HuH-7.5 (cell line): ENCODE measurements around the gene C1orf21.
"Not testable (repeated sequence)": the region's sequence is repeated elsewhere in the genome, so short reads cannot be mapped to it uniquely, and the experiment has no call there.

ENCODE experiments used
- DNase-seq: peaks from one replicate; pipeline ENCODE4 v3.0.0; 2011; ENCODE audit warnings: low spot score

Gene C1orf21

DNA sequence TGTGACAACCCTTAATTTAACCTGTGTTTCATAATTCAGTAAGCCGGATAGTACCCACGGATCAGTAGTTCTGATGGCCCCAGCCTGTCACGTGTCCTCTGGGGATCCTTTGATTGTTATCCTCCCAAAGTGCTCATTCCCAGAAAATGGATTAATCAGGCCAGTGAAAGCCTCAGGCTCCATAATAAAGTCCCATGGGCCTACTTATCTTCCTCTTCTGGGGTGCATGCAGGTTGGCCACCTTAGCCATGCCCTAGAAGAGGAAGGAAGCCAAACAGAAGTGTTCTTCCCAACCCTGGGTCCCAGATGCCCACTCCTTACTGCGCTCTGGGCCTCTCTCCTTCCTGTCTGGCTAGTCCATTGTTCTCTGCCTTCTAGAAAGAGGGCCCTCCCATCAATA lies 221.8 kb downstream of the C1orf21 start:
- DNase-seq, result no peak

DNA sequence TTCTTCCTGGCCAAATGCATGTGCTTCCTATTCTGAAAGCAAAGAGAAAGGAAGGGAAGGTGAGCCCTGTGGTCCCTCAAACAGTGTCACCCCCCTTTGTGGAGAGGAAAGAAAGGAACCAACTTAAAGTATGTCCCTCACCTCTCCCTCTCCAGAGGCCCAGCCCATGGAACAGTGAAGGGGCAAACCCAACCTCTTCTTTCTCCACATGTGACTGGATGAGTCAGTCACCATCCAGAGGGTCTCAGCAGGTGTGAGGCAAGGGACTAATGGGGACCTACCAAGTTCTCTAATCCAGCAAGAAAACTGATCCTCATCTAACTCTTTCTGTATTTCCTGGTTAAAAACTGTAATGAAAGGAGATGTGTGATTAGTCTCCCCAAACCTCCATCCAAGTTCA lies 222.2 kb downstream of the C1orf21 start:
- DNase-seq, result no peak

DNA sequence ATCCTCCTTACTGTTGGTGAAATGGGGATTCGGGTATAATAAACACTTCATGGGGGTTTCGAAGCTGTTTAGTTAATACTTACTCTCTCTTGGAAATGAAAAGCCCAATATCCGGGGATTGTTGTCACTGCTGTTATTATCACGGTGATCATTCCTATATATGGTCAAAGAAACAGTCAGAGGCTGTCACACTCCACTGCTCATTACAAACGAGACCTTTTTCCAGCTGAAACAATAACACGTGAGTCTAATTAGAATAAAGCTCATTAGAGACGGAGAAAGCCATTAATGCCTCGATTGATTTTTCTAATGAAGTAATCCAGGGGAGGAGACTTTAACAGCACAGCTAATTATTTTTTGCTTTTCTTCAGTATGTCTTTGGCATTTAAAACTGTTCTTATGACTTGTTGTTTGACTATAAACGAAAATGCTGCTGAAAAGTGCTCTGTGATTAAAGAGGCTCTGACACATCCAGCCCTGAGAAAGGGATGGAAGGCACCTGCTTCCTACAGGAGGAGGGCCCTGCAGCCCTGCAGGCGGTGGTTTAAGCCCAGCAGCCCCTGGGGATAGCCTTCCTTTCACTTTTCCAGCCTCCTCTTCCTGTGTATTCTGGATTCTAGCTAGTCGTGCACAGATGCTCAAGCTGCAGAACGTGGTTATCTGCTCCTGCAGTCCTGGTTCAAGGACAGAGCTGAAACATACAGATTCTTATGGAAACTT lies 224.2 kb downstream of the C1orf21 start:
- DNase-seq, result no peak

DNA sequence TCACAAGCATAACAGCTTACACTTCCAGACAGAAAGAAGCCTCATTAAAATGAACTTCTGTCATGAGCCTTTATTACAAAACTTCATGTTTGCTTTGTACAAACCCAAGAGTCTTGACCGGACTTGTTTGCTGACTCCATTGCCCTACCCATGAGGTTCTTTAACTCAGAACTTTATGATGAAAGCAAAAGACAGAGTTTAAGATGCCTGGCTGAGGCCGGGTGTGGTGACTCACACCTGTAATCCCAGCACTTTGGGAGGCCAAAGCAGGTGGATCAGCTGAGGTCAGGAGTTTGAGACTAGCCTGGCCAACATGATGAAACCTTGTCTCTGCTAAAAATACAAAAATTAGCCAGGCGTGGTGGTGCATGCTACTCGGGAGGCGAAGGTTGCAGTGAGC lies 225.4 kb downstream of the C1orf21 start:
- DNase-seq, result not testable (repeated sequence)

DNA sequence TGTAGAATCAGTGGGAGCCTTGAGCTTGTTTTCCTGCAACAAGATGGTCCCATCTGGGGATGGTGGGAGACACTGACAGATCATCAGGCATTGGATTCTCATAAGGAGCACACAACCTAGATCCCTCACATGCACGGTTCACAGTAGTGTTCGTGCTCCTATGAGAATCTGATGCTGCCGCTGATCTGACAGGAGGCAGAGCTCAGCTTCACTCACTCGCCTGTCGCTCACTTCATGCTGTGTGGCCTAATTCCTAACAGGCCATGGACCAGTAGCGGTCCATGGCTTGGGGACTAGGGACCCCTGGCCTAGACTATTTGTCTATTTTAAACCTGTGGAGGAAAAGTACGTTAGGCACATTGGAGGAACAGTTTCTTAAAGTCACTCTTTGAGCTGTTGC lies 227.8 kb downstream of the C1orf21 start:
- no peak for DNase-seq

DNA sequence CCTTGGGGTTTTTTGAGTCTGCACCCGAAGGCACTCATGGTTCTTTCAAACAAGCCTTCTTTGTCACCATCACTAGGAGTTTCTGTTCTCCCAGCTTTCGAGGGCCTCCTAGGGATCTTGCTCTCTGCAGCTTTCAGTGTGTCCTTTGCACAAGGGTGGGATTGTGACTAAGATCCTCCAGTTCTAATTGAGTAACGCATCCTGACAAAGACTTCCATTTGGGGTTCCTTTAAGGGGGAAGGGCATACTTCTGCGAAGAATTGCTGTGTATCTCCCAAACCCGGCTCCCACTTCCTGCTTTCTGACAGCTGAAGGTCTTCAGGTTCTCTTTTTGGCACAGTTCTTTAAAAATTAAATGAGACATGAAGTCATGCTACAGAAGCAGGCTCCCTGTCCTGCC lies 228.5 kb downstream of the C1orf21 start:
- DNase-seq, result no peak

DNA sequence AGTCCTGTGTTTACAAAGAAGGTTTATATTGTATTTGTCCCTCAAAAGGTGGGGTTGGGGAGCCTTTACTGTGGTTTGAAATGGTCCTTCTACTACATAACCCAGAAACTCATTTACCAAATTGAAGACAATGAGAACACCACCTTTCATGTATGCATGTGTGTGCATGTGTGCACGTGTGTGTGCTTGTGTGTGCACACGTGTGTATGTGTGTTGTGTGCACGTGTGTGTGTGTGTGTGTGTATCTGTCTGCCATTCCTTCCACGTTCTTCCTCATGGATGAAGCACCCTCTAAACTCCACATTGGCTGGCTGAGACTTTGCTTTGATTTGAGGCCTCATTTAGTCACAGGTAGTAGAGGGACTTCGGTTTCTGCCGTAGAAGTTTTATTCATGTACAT lies 229.7 kb downstream of the C1orf21 start:
- DNase-seq, result no peak

DNA sequence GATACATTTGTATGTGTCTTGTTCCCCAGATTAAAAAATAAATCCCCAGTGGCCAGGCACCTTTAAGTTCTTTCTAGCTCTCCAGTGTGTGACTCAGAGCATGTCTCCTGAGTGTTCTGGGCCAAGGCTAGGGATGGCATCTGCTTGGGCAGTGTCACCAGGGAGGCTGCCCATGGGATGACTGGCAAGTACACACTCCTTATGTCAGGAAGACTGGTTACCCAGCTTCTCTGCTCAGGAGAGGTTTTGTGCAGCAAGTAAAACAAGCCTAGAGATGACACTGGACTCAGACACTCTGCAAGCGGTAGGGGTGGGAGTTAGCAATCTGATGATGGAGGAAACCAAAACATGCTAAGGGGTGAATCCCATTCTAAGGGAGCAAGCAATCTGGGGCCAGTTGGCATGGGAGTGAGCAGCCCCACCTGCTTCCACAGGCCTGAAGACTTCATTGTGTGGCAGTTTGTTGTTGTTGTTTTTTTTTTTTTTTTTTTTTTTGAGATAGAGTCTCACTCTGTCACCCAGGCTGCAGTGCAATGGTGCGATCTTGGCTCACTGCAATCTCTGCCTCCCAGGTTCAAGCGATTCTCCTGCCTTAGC lies 230.7 kb downstream of the C1orf21 start:
- no peak for DNase-seq

DNA sequence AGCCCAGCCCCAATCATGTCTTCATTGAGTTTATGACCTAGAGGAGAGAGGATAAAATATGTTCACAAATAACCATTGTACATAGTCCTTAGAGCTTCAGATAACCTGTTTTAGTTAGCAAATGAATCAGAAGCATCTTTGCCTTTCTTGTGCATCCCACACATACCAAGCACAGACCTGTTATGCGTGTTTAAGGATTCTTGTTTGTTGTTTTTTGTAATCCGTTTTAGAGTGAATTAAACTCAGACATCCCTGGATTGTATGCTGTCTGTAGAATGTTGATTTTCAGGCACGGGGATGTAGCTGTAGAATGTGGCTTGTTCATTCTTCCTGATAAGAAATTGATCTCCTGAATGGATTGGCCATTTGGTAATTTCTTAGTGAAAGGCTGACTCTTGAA lies 232.0 kb downstream of the C1orf21 start:
- DNase-seq, result no peak

DNA sequence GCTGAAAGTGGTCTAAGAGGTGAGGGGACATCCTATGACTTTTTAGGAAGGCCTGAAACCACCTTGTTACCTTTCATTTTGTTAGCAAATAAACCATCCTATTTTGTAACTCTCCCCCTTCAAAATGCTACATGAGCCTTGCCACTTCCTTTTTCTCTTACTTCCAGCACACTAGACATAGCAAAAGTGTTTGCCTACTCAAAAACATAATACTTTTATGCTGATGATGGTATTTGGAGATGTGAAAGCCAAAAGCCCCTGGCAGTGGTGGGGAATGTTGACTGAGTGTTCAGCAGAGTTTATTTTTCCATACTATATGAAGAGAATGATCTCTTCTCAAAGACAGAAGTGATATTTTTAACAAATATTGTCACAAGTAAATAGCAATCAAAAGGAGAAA lies 233.6 kb downstream of the C1orf21 start:
- DNase-seq, result no peak

DNA sequence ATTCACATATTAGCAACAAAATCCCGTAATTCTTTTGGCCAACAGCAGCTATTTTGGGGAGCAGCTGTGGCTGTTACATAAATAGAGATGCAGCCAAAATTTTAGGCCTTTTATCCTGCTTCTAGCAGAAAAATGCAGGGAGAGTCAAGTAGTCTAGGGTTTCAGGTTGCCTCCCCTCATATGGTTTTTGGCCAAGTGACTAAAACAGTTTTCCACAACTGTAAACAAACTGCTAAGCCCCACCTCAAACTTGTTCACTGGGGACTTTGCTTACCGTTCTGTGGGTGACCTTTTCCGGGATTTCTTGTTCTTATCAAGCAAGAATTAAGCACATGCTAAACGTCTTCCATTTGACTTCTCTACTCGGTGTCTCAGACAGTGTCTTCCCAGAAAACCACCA lies 234.4 kb downstream of the C1orf21 start:
- DNase-seq, result no peak

DNA sequence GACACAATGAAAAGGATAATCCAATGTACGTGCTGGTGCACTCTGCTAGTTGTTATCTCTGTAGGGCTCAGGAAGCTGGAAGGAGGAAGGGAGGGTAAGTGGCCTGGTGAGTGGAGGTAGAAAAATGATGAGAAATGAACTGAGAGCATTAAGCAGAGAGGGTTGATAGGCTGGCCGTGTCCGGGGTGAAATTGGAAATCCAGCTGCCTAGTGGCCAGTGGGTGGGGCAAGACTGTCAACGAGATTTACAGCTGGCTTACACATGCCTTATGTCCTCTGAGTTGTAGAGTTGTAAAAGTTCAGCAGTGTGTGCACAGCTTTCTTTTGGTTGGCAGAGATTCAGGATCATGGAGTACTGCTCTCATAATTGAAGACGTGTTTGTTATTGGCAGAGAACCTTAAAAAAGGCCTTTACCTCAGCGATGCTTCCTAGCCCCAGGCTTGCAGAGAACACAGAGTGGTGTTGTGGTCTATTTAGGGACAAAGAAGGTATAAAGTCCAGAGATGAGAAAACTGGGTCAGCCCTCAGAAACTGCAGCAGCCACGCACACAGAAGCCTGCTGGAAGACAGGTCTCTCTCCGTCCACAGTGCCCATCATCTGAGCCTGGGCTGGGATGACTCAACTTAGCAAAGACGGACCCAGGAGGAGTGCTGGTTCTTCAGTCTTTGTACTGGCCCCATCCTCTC lies 235.5 kb downstream of the C1orf21 start:
- DNase-seq, result peak; percentile 32

DNA sequence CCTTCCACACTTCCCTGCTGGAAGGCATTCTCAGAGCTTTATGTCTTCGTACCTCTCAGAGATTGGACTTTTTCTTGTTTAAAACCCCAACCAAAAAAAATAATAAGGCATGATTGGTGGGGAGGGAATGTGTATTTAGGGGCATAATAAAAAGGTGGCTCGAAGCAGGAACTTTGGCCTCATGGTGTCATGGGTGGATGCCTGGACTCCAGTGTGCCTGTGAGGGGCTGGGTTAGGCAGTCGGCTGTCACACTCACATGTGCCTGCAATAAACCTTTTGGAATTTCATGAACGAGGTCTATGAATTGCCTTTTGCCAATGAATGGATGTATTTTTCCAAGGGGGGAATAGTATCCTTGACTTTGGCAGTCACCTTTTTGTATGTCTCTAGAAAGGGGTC lies 236.6 kb downstream of the C1orf21 start:
- no peak for DNase-seq

DNA sequence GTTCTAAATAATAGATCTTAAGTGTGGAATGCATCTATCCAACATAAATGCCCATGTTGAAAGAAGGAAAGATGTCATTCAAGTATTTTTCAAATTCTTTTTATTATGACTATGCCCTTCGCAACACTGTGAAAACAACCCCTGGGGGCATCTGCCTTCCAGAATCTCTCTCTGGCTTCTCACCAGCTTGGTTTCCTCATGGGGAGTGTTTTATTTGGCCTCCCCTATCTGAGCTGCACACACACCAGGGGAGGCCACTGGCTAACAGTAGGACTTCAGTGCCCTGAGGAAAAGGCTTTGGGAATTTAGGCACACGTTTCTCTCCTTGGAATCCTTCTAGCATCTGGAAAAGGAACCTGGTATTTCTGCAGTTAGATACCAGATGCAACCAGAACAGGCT lies 237.2 kb downstream of the C1orf21 start:
- no peak for DNase-seq

DNA sequence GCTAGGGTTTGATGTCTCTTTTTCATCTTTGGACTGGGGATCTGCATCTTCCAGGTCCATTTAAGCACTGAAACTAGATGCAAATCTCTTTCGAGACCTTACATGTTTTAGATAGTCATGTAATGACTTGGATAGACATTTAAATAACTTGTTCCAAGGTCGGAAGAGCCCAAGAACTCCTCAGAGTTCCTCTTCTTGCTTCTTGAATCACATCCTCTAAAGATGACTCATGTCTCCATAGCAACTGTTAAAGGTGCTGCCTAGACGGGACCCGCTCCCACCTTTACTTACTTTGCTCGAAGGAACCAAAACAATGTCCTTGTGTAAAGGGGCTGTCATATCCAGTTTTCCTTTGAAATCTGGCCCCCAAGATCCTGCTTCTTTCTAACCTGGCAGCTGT lies 237.8 kb downstream of the C1orf21 start:
- DNase-seq, result no peak

DNA sequence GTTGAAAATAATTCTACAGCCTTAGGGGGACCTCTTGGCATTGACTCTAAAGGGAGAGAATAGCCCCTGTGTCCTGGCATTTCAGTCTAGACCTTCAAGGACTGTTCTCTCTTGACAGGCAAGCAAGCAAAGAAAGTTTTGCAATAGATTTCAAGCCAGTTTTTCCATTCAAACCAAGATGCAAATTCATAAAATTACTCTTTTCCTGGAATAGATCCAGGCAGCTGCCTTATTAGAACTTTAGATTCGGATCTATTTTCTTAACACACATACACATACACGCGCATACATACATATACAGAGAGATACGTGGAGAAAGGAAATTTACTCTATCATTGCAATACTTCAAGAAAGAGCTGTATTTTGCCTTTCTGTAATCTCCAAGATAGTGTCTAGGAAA lies 238.4 kb downstream of the C1orf21 start:
- DNase-seq, result no peak

DNA sequence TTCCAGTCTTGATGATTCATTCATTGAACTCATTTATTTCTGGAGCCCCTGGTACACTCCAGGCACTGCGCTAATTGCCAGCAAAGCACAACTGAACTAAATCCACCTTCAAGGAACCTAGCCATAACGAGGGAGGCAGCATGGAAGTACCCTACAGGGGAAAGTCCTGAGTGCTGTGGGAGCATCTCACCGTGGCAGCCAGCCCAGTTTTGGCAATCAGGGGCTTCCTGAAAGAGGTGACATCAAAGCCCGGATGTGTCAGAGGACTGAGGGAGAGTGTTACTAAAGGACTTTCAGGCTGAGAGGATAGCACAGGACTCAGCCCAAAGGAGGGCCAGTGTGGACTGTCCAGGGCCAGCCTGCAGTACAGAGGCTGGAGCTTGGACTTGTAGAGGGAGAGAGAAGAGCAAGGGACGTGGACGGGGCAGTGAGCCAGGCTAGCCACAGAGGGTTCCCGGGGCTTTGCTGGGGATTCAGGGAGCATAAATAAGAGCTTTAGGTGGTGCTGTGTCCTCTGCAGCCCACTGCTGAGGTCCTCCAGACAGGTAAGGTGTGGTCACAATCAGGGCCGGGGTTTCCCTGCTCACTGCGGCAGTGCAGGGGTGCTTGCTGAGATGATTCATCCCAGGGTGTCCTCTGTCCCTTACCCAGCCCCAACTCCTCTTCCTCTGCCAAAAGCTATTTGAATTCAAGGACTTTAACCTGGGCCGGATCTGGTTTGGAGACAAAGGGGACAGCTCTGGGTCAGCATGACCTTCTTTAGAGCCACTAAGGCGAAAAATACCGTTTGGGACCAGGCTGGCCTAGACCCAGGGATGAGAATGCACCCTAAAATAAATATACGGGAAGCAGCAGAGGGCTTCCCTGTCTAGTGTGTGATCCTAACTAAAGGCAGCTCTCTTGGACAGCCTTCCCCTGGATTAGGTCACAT lies 239.5 kb downstream of the C1orf21 start:
- no peak for DNase-seq

DNA sequence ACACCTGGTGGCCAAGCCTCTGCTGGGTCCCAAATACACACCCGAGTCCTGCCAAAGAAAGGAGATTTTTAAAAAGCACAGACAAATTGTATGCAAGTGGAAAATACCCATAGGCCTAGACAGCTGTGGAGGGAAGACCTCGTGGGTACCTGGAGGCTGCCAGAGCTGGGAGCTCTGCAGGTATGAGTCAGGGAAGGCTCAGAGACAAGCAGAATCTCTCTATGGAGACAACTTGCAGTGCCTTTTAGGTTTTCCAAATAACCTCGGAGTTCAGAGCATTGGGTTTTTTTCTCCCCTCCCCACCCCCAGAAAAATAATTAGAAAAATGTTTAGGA lies 240.1 kb downstream of the C1orf21 start:
- no peak for DNase-seq

DNA sequence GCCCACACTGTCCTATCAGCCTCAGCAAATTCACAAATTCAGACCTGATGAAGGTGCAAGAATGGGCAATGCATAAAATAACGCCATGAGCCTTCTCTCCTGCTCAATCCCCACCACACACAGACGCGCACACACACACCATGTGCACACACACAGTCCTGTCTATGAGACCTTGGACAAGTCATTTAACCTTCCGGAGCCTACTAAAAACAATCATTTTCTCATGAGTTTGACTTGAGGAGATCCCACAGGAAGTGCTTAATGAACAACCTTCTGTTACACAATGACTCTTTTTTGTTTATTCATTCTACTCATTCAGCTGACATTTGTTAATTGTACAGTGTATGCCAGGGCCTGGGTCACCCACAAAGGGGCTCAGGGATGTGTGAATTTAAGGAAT lies 242.4 kb downstream of the C1orf21 start:
- DNase-seq, result no peak

DNA sequence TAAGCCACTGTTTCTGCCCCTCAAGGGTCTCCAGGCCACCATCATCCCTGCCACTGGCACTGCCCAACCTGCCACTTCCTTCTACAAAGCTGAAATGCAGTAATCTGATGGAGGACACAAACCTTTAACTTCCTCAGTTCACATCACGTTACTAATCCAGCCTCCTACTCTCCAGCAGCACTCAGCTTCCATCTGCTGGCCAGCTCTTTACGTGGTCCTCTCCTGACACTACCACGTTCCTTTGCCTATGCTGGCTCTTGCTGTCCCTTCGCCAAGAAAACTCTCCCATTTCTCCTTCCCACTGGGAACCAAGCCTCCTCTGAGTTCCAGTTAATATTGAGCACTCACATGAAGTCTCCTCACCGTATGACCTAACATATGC lies 243.8 kb downstream of the C1orf21 start:
- DNase-seq, result no peak

DNA sequence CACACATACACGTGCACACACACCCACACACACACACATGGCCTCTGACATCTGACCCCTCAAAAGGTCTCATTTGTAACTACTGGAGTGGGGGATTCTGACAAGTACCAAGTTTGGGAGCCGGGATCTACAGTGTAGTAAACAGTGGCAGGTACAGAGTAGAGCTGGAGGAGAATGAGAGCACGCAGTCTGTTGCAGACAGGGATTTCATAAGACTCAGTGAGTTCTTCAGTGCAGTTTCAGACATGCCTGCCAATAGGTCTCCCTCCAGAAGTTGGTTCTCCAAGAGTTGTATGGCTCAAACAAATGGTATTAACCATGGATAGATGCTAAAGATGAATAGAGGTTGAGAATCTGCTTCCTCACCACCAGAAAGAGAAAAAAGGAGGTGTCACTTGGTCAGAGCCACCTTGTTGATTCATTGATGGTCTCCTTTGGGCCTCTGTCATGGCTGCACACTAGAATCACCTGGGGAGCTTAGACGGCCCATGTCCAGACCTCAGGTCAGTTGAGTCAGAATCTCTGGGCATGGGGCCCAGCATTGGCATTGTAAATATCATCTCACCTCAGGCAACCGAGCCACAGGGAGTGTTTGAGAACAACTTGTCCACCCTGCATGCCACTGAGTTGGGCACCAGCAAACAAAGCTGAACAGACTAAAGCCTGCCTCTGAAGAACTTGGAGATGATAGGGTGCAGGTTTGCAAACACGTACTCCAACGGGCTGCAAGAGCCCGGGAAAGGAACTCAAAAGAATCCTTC lies 245.8 kb downstream of the C1orf21 start:
- no peak for DNase-seq

DNA sequence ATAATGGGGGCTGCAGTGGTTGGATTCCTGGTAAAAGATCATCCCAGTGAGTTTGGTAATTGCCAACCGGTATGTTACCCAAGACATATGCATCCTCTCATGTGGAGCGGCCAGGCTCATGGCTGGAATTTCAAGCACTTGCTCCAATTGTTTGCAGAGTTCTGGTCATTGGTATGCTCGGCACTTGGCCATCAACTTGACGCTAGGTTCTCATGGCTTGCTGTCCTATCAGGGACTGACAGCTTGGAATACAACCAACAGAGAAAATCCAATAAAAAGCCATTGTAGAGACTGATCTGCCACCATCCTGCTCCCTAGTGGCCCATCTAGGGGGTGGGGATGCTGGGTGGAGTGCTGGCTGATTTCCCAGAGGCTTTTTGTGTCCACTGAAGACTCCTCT lies 247.0 kb downstream of the C1orf21 start:
- no peak for DNase-seq
